HepG2 (cell line): ENCODE measurements around the gene RSL1D1. TPM values are rescaled to one million over a fixed set of nuclear protein-coding genes. Genes with fewer than 3 reads are reported as not detected.
A peak's percentile ranks its signal among the peaks of the same experiment; 100 is the strongest.
"Not testable (repeated sequence)": the region's sequence is repeated elsewhere in the genome, so short reads cannot be mapped to it uniquely, and the experiment has no call there.

Experiments used
- ATAC-seq: fragments of 200-7000 bp; cut with Tn5 transposase; 3 replicates; pipeline ENCODE4 v1.9.1; 2020; ENCODE audit warnings: mild to moderate bottlenecking, moderate library complexity
- BruUV-seq: library from RNA; stranded (reverse); fragments of 400-500 nt; replicated peaks from 2 replicates; lab custom pipeline; 2021; lab: Mats Ljungman, UMichigan
- CTCF ChIA-PET: fragments of 300-600 bp; formaldehyde crosslinking; extraction: SDS; loops from one replicate; lab custom pipeline; 2021; ENCODE audit warnings: low total read pairs, inconsistent platforms, low intra/inter-chr PET ratio; lab: Yijun Ruan, JAX
- POLR2A ChIA-PET: fragments of 350-600 bp; sonication (Branson Sonifier 250); formaldehyde crosslinking; loops from one replicate; lab custom pipeline; 2020; ENCODE audit warnings: antibody characterized with exemption, inconsistent platforms; lab: Yijun Ruan, JAX
- DNase-seq: peaks from one replicate; pipeline ENCODE4 v3.0.0-alpha.2; 2015; ENCODE audit warnings: low spot score
- FAIRE-seq: peaks from 3 replicates; lab custom pipeline; 2011; peaks lifted over from hg19 to GRCh38; lab: Jason Lieb, UNC
- H2AFZ ChIP-seq: one replicate; pipeline ENCODE4 v1.6.1; 2011; ENCODE audit warnings: low read length, inconsistent platforms
- H3K27ac ChIP-seq: fragments of 300-600 bp; 3 replicates; pipeline ENCODE4 v1.8.0; 2011; ENCODE audit warnings: mixed run types, mild to moderate bottlenecking, mixed read lengths, low read length, inconsistent platforms; ENCODE audit not compliant: insufficient read depth; ENCODE audit errors: extremely low read length
- H3K27me3 ChIP-seq, 2 experiments: fragments of 200-600 bp in 1 of 2; 2 replicates in 1 of 2; 3 replicates in 1 of 2; pipeline versions ENCODE4 v1.6.0 to v1.8.0; 2011; ENCODE audit warnings: low read length in 2 of 2, mild to moderate bottlenecking in 2 of 2, moderate library complexity in 2 of 2, inconsistent platforms in 1 of 2; ENCODE audit not compliant: insufficient read depth in 2 of 2, control insufficient read depth in 1 of 2
- H3K36me3 ChIP-seq, 2 experiments: fragments of 200-600 bp in 1 of 2; replicated peaks in 1 of 2; 2 replicates in 1 of 2; 3 replicates in 1 of 2; pipeline versions ENCODE4 v1.5.1 to v1.8.0; 2011; ENCODE audit warnings: low read length in 2 of 2, inconsistent platforms in 1 of 2; ENCODE audit not compliant: insufficient read depth in 2 of 2, control insufficient read depth in 1 of 2
- H3K4me1 ChIP-seq: 2 replicates; pipeline ENCODE4 v1.5.1; 2012; ENCODE audit warnings: low read length, inconsistent platforms; ENCODE audit not compliant: insufficient read depth
- H3K4me2 ChIP-seq: 2 replicates; pipeline ENCODE4 v1.6.0; 2011; ENCODE audit warnings: low read depth, low read length, inconsistent platforms
- H3K4me3 ChIP-seq, 3 experiments: fragments of 200-600 bp in 1 of 3; sonication (generic), shearing (Covaris generic) in 1 of 3; replicated peaks in 1 of 3; 2 replicates each; pipeline ENCODE4 v1.5.1; 2011 to 2016; ENCODE audit warnings: low read length in 3 of 3, inconsistent platforms in 2 of 3, low read depth in 2 of 3, mild to moderate bottlenecking in 2 of 3, control low read depth in 1 of 3, mixed read lengths in 1 of 3; ENCODE audit not compliant: insufficient read depth in 1 of 3
- H3K79me2 ChIP-seq: one replicate; pipeline ENCODE4 v1.6.1; 2011; ENCODE audit warnings: low read length, inconsistent platforms; ENCODE audit not compliant: insufficient read depth
- H3K9ac ChIP-seq: 2 replicates; pipeline ENCODE4 v1.6.0; 2011; ENCODE audit warnings: mild to moderate bottlenecking, low read depth, low read length, inconsistent platforms; ENCODE audit not compliant: insufficient read depth
- H3K9me3 ChIP-seq: 2 replicates; pipeline ENCODE4 v1.5.1; 2012; ENCODE audit warnings: mild to moderate bottlenecking, low read length
- H4K20me1 ChIP-seq: 2 replicates; pipeline ENCODE4 v1.6.0; 2011; ENCODE audit warnings: inconsistent platforms, mild to moderate bottlenecking, low read length, moderate library complexity; ENCODE audit not compliant: insufficient read depth
- CEBPB ChIP-seq: IDR thresholded peaks from 2 replicates; pipeline ENCODE4 v1.6.1; 2011; ENCODE audit warnings: low read depth, low read length, improper control_type of control experiment, borderline replicate concordance
- FOXP1 ChIP-seq, 2 experiments: fragments of 450-650 bp in 1 of 2; IDR thresholded peaks; 2 replicates each; pipeline ENCODE4 v1.6.1; 2017 to 2018; ENCODE audit warnings: antibody characterized with exemption in 1 of 2
- GFI1 ChIP-seq: sonication (generic); formaldehyde crosslinking; IDR thresholded peaks from 2 replicates; pipeline ENCODE4 v1.5.0; 2020; ENCODE audit warnings: missing genetic modification reagents, mild to moderate bottlenecking, borderline replicate concordance
- KDM1A ChIP-seq: IDR thresholded peaks from 2 replicates; pipeline ENCODE4 v1.6.1; 2016; ENCODE audit warnings: missing compliant biosample characterization
- NCOR1 ChIP-seq: fragments of 200-600 bp; sonication (generic); IDR thresholded peaks from 2 replicates; pipeline ENCODE4 v1.7.0; 2017; ENCODE audit warnings: antibody characterized with exemption, low read length, borderline replicate concordance
- PHF21A ChIP-seq: sonication (generic); formaldehyde crosslinking; IDR thresholded peaks from 2 replicates; pipeline ENCODE4 v1.5.0; 2020; ENCODE audit warnings: mild to moderate bottlenecking, missing genetic modification reagents
- POGZ ChIP-seq: sonication (generic); formaldehyde crosslinking; IDR thresholded peaks from 2 replicates; pipeline ENCODE4 v1.4.0; 2020; ENCODE audit warnings: mild to moderate bottlenecking, missing genetic modification reagents
- RAD21 ChIP-seq: fragments of 450-650 bp; formaldehyde crosslinking; IDR thresholded peaks from 2 replicates; pipeline ENCODE4 v1.5.0; 2020; ENCODE audit warnings: mild to moderate bottlenecking
- RCOR2 ChIP-seq: IDR thresholded peaks from 2 replicates; pipeline ENCODE4 v1.6.1; 2016; ENCODE audit warnings: missing biosample characterization, missing genetic modification reagents
- RXRA ChIP-seq: sonication (generic); formaldehyde crosslinking; IDR thresholded peaks from 2 replicates; pipeline ENCODE4 v1.5.1; 2020; ENCODE audit warnings: missing genetic modification reagents
- SALL1 ChIP-seq: sonication (generic); formaldehyde crosslinking; IDR thresholded peaks from 2 replicates; pipeline ENCODE4 v1.8.0; 2022; ENCODE audit warnings: mild to moderate bottlenecking, missing genetic modification reagents
- SOX13 ChIP-seq, 3 experiments: fragments of 450-650 bp in 1 of 3; sonication (generic) in 1 of 3; formaldehyde crosslinking in 1 of 3; IDR thresholded peaks in 2 of 3; conservative IDR thresholded peaks in 1 of 3; 2 replicates each; pipeline versions ENCODE4 v1.5.0 to v1.6.1; 2016 to 2020; ENCODE audit warnings: antibody characterized with exemption in 1 of 3, mild to moderate bottlenecking in 1 of 3, missing compliant biosample characterization in 1 of 3, missing genetic modification reagents in 1 of 3, moderate library complexity in 1 of 3
- TEAD3 ChIP-seq: optimal IDR thresholded peaks from 2 replicates; pipeline ENCODE3; 2016; ENCODE audit warnings: borderline replicate concordance
- ZNF263 ChIP-seq: sonication (generic); formaldehyde crosslinking; IDR thresholded peaks from 2 replicates; pipeline ENCODE4 v1.4.0; 2020; ENCODE audit warnings: missing genetic modification reagents
- ZNF280D ChIP-seq: sonication (generic); formaldehyde crosslinking; IDR thresholded peaks from 2 replicates; pipeline ENCODE4 v1.5.1; 2020; ENCODE audit warnings: mild to moderate bottlenecking, missing genetic modification reagents
- ZNF3 ChIP-seq: IDR thresholded peaks from 2 replicates; pipeline ENCODE4 v1.7.0; 2017; ENCODE audit warnings: inconsistent platforms
- ZNF768 ChIP-seq: sonication (generic); formaldehyde crosslinking; IDR thresholded peaks from 2 replicates; pipeline ENCODE4 v1.4.0; 2020; ENCODE audit warnings: missing genetic modification reagents
- ZNF770 ChIP-seq: sonication (generic); formaldehyde crosslinking; IDR thresholded peaks from 2 replicates; pipeline ENCODE4 v1.5.0; 2020; ENCODE audit warnings: mild to moderate bottlenecking, missing genetic modification reagents
- WGBS: methylation state at CpG from one replicate; pipeline ENCODE4 v1.1.6; 2017; ENCODE audit warnings: low lambda C conversion rate; 5-methylcytosine and 5-hydroxymethylcytosine counted together
- in situ Hi-C: cut with HindIII; loops from 2 replicates; pipeline ENCODE4 v1.10.0; 2017; ENCODE audit warnings: low pct_unique_long_range_greater_than_20kb; ENCODE audit not compliant: extremely low pct_ligation_motif_present
- intact Hi-C: fragments of 100-400 bp; cut with micrococcal nuclease; formaldehyde crosslinking; loops from one replicate; pipeline ENCODE4 v1.10.0; 2022; ENCODE audit not compliant: unreplicated experiment
- polyA plus RNA-seq, 8 experiments: library from polyadenylated mRNA; depleted of rRNA in 3 of 8; stranded (reverse) in 7 of 8; unstranded in 1 of 8; fragments of >200 nt; fragmentation: Illumina TruSeq in 4 of 8; extraction: Trizol in 4 of 8; gene quantifications; 2 replicates each; pipeline versions ENCODE4 v1.2.1 to v1.2.3, GENCODE V29; 2011 to 2016; ENCODE audit warnings: low read depth in 4 of 8, missing spikeins in 1 of 8, mixed read lengths in 1 of 8; ENCODE audit not compliant: insufficient read depth in 1 of 8
- total RNA-seq, 5 experiments: library from RNA; depleted of rRNA; stranded (reverse); fragments of >200 nt; fragmentation: Illumina TruSeq; extraction: Trizol; gene quantifications; 2 replicates each; pipeline ENCODE4 v1.2.3, GENCODE V29; 2016; ENCODE audit warnings: low read depth in 1 of 5

Gene RSL1D1
- total and polyA plus RNA-seq, 2 of the 13 experiments (the other 11 are each of a cell fraction or from before 2014, with no cell fraction given): 187 to 343 TPM

GRCh38 chr16:11825520-11826165 lies 25.7 kb downstream of the RSL1D1 start:
- DNase-seq (peak; percentile 83), ATAC-seq (peak; percentile 11; the same call in 1 of the 3 replicates)
- H3K27ac ChIP-seq; H3K36me3 ChIP-seq; H3K9me3 ChIP-seq; intact Hi-C loops; H3K4me3 ChIP-seq; H4K20me1 ChIP-seq; FAIRE-seq; BruUV-seq; in situ Hi-C loops; H2AFZ ChIP-seq; H3K4me2 ChIP-seq; H3K9ac ChIP-seq; CTCF ChIA-PET; H3K79me2 ChIP-seq; H3K27me3 ChIP-seq; TF ChIP-seq SOX13 (IDR thresholded peaks at IDR 0.05); FOXP1 (CRISPR knock-in tag; IDR thresholded peaks at IDR 0.05): not testable (repeated sequence)
- 39% methylated on average over 13 of the region's 13 CpGs for WGBS
- POLR2A ChIA-PET: interaction anchor here (2.1 to 6.5 kb wide), 3 partner anchors 10 to 28 kb away, joined by 12 to 65 read pairs (median 29); partner anchors contain the start of genes RSL1D1 and ZC3H7A
- peaks cover 42% of the 10 kb centered on the region for H3K4me1 ChIP-seq
- TF ChIP-seq ZNF280D (CRISPR knock-in tag) (0 out of 2 replicates have a peak, but pooled peaks have one; percentile 28), CEBPB (peak; percentile 69; the same call in 1 of the 2 replicates), SALL1 (CRISPR knock-in tag) (peak; percentile 55; the same call in 1 of the 2 replicates), SOX13 (CRISPR knock-in tag; conservative IDR thresholded peaks at IDR 0.05 in 1 of 2, IDR thresholded peaks at IDR 0.05 in 1 of 2) (0 out of 4 replicates have a peak, but pooled peaks of 1 of the 2 experiments have one; percentile 13), GFI1 (CRISPR knock-in tag) (peak; percentile 84), ZNF768 (CRISPR knock-in tag) (0 out of 2 replicates have a peak, but pooled peaks have one; percentile 21), KDM1A (peak; percentile 20; the same call in 1 of the 2 replicates), ZNF3 (CRISPR knock-in tag) (0 out of 2 replicates have a peak, but pooled peaks have one; percentile 34), PHF21A (peak; percentile 54; the same call in 1 of the 2 replicates), TEAD3 (peak; percentile 83), RXRA (CRISPR knock-in tag) (0 out of 2 replicates have a peak, but pooled peaks have one; percentile 34), FOXP1 (IDR thresholded peaks at IDR 0.05) (0 out of 2 replicates have a peak, but pooled peaks have one; percentile 20), POGZ (0 out of 2 replicates have a peak, but pooled peaks have one; percentile 13), NCOR1 (0 out of 2 replicates have a peak, but pooled peaks have one; percentile 29), RAD21 (peak; percentile 14; the same call in 1 of the 2 replicates), RCOR2 (CRISPR knock-in tag) (peak; percentile 37; the same call in 1 of the 2 replicates), ZNF770 (CRISPR knock-in tag) (peak; percentile 97), ZNF263 (CRISPR knock-in tag) (peak; percentile 59; the same call in 1 of the 2 replicates)
